Hematopoietic multipotent progenitor cell treated with erythropoietin and hydrocortisone succinate and interleukin-3 and kit ligand, for 4 days (in vitro differentiated cells): ENCODE data around the gene NGEF.
"Not testable (repeated sequence)": the region's sequence is repeated elsewhere in the genome, so short reads cannot be mapped to it uniquely, and the experiment has no call there.

Experiments
- DNase-seq: peaks from one replicate; pipeline ENCODE4 v3.0.0-alpha.2; 2015

NGEF gene

DNA sequence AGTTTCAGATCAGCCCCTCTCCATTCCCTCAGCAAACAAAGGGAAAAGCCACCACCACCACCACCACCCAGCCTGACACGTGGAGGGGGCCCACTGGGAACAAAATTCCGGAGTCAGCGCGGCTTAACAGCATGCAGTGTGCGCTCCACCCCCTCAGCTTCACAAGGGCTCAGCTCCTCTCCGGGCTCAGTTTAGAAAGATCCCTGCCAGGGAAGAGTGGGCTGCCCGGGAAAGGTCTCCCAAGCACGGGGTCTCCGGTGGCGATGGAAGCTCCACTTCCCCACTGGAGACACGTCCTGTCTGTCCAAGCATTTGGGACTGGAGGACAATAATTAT is 87.3 kb downstream of the NGEF start:
- DNase-seq: no peak

DNA sequence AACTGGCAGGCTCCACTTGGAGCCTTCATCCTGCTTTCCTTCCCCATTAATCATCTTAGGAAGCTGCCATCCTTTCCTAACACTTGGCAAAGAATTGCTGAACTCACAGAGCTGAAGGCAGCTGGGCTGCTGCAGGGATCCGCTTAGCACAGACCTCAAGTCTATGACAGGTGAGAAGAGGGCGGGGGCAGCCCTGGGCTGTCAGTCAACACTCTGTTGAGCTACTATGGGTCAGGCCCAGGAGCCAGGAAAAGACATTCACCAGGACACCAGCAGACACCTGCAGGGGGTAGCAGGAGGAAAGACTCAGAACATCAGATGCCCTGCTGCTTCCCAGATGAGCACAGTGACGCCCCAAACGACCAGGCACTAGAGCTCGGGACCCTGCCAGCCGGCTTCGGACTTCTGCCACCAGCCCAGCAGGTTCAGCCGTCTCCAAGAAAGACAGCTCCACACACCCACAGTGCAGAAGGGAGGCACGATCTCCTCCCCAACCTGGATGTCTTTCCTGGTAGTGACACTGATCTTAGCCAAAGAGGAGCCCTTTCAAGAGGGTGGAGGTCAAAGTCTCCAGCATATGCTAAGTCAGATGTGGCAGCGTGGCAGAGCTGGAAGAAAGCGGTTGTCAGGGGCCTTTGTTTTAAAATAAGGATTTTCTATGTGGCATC is 87.8 kb downstream of the NGEF start:
- no peak for DNase-seq

DNA sequence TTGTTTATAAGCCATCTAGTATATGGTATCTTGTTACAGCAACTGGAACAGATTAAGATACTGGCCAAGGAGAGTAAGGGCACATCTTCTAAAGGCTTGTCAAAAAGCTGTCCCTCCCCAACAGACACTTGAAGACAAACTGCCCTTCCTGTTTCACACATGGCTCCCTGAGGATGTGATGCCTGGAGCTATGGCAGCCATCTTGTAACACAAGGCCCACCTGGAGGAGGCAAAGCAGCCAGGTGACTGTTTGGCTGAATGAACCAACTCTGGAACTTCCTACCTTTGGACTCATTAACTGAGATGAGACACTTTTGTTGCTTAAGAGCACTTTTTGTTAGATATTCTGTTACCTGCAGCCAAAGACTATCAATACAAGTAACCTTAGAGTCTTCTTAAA is 88.6 kb downstream of the NGEF start:
- no peak for DNase-seq

DNA sequence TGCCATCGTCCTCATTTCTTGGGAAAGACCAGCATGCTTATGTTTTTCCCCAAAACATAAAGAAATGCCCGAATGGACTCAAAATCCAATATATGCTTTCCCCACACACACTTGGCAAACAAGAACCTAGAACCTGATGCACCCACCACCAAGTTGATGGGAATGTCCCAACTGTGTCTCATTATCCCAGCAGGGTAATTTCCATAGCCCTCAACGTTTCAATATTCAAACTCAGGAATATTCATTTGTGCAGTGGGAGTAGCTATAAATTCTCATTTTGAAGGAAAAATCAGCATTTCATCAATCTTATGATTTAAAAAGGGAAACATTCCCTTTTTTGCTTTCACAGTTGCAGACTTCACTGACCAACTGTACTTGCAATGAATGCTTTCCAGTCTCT is 92.3 kb downstream of the NGEF start:
- no peak for DNase-seq

DNA sequence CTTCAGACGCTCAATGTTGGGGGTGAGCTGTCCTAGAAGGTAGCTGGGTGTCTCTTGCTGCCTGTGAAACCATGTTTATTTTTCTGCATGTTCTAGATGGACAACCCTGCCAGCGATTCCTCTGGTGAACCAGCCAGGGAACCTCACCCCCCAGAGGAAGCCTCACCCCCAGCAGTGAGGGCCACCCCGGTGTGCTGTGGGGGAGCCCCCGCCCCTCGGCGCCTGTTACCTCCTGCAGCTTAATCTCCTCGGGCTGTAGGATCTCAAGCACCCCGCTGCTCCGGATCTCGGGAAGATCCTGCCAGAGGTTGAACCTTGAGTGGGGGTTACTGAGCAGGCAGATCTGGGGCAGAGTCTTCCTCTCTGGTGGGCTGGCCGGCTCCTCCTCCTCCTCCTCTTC is 93.0 kb downstream of the NGEF start:
- DNase-seq: no peak

DNA sequence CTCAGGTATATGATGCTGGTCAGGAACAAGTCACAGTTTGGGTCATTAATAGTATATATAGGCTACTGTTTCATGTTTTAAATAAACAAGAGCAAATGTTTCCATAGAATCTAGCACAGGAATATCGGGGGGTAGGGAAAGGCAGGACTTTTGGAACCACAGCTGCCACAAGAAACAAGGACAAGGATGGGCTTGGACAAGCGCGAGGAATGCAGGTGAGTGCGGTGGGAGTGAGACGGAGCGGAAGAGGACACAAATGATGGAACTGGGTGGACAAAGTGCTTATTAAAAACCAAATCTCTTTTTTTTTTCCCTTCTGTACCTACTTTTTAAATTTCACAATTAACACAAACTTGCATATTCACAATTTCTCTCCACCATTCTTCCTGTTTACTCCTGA is 93.9 kb downstream of the NGEF start:
- no peak for DNase-seq

DNA sequence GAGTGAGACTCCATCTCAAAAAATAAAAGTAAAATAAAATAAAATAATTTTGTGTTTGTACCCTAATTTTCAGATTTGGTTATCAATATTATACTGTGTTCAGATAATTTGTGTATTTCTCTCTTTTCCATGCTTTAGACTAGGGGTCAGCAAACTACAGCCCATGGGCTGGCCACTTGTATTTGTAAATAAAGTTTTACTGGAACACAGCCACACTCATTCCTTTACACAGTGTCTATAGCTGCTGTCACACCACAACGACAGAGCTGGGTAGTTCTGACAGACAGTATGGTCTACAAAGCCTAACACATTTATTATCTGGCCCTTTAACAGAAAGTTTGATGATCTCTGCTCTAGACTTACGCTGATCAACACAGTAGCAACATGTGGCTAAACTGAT is 99.2 kb downstream of the NGEF start:
- no peak for DNase-seq

DNA sequence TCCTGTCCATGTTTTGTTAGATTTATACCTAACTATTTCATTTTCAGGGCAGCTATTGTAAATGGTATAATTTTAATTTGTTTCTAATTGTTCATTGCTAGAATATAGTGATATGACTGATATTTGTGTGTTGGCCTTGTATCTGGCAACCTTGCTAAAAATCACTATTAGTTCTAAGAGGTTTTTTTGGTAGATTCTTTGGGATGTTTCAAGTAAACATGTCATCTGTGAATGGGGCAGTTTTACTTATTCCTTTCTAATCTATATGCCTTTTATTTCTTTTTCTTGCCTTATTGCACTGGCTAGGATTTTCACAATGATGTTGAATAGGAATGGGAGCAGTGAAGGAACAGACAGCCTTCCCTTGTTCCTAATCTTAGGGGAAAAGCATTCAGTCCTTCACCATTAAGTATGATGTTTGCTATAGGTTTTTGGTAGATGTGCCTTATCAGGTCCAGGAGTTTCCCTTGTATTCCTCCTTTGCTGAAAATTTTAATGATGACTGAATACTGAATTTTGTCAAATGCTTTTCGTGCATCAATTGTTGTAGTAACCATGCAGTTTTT is 101.3 kb downstream of the NGEF start:
- DNase-seq: no peak

DNA sequence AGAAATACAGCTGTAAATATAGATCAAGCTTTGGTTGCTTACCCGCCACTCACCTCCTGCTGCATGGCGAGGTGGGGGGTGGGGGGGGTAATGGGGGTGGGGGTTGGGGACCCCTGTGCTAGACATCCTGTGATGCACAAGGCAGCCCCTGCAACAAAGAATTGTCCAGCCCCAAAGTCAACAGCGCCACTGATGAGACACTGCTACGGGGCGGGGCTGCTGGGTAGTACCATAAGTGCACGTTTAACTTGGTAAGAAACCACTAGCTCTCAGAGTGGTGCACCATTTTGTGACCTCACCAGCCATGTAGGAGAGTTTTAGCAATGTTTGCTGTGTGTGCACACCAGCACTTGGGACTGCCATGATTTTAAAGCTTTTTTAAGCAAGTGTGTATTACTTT is 102.7 kb downstream of the NGEF start:
- no peak for DNase-seq

DNA sequence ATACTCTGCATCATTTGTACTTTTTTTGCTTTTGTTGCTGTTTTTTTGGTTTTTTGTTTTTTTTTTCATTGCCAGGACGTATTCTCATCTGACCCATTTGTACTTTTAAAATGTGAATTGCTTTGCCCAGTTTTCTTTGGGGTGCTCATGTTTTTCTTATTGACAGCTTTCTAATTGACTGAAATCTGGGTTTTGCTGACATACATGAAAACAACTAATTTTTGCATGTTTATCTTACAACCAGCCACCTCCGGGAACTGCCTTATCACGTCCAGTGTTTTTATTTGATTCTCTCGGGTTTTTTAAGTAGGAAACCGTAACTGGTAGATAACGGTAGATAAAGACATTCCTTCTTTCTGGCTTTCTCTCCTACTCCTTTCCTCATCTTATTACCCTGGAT is 104.4 kb downstream of the NGEF start:
- no peak for DNase-seq

DNA sequence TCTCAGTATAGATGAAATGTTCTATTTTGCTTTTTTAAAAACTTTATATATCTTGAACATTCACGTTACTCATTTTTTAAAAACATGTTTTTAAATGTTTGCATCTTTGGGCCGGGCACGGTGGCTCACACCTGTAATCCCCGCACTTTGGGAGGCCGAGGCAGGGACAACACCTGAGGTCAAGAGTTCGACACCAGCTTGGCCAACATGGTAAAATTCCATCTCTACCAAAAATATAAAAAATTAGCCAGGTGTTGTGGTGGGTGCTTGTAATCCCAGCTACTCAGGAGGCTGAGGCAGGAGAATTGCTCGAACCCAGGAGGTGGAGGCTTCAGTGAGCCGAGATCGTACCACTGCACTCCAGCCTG is 105.4 kb downstream of the NGEF start:
- DNase-seq: not testable (repeated sequence)

DNA sequence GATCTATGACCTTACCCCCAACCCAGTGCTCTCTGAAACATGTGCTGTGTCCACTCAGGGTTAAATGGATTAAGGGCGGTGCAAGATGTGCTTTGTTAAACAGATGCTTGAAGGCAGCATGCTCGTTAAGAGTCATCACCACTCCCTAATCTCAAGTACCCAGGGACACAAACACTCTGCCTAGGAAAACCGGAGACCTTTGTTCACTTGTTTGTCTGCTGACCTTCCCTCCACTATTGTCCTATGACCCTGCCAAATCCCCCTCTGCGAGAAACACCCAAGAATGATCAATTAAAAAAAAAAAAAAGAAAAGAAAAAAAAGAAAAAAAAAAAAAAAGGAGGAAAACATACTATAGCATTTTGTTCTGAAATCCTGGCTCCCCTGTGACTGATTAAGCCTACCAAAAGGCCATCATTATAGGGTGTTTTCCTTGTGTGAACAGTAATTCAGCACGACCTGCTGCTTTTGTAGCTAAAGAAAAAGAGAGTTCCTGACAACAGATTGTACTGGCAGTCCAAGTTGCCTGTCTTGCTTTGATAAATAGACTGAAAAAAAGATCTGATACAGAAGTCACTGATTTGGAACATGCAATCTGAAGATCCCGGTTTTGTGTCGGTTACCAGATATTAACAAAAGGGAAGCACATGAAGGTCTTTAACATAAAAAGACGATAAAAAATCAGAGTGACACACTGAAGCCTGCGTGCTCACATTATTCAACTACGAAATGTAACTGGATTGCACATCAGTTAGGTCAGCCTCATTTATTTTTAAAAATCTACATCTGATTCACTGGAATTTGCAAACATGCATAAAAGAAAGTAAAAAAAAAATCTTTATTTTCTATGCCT is 106.0 kb downstream of the NGEF start:
- DNase-seq: not testable (repeated sequence)

DNA sequence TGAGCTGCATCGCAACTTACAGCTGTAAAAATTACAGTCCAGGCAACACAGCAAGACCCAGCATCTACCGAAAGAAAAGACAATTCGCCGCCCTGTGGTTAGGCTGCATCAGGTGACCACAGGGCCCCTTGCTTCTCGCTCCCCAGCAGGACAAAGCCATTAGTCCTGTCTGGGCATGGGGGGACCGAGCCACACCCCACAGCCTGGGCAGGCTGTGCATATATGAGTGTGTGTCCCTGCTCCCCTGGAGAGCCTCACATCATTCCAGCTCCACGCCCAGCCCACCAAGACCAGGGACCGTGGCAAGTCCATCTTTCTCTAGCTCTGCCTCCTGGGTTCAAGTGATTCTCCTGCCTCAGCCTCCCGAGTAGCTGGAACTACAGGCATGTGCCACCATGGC is 109.1 kb downstream of the NGEF start:
- DNase-seq: no peak

DNA sequence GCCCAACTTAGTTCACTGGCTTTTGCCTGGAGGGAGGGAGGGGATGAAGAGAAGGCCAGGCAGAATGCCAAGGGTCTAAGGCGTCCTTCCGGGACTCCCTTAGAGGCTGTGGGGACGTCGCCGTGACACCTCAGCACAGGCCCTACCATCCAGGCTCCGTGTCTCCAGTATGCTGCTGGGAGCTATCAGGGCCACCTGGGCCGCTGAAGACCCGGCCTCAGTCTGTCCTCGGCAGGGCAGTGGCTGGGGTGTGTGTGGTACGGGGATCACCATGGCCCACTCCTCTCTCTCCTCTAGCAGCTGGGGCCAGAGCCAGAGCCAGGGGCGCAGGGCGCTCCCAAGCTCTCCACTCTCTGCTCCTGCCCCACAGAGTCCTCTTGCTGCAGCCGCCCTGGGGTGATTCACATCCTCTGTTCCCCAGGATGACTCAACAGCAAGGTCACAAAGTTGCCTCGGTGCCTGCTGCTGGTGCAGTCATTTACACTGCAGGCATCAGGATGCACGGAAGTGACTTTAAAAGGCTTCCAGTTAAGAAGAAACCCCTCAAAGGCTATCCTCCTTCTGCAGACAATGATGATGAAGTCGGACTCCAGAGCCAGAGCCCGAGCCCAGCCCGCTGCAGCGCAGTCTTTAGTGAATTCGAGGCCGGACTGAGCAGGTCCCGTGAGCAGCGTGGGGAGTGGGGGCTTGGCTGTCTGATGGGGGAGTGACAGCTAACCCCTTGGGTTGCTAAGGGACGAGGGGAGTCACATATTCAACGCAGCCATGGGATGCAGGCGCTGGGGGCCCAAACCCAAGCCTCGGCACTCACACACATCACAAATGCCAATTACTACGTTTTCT is 111.1 kb downstream of the NGEF start:
- no peak for DNase-seq

DNA sequence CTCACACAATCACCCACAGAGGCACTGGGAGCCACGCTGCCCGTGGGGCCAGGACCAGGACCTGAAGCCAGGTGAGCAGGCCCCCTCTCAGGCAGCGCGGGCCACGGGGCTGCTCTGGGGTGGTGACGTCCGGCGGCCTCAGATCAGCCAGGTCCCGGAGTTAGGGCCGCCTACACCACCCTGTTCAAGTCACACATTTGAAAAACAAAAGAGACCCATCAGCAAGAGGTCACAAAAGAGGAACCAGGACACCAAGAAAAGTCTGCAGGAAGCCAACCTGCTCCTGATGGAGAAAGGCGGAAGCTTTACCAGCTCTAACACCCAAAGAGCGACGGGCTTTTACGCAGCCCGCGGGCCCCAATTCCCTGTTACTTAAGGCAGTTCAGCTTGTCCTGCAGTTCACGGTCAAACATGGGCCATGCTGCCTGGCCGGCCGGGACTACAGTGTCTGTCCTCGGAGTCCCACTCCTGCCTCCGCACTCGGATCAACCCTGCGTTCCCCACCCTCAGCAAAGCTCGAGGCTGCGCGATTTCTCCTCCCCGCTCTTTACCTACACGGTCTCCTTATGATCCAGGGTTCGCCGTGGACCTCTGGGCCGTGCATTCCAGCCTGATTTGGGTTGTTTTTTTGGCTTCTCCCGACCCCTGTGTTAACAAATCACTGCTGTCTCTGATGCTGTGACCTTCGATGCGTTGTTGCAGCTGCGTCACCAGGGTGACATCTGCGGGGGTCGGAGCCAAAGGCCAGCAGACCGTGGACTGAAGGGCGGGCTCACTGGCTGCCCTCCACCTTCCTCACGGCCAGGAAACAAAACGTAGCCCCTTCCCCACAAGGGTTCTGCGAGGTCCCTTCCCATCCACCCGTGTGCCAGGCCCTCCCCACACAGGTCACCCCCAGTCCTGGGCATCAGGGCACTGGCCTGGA is 112.0 kb downstream of the NGEF start:
- peak; percentile 29 for DNase-seq

DNA sequence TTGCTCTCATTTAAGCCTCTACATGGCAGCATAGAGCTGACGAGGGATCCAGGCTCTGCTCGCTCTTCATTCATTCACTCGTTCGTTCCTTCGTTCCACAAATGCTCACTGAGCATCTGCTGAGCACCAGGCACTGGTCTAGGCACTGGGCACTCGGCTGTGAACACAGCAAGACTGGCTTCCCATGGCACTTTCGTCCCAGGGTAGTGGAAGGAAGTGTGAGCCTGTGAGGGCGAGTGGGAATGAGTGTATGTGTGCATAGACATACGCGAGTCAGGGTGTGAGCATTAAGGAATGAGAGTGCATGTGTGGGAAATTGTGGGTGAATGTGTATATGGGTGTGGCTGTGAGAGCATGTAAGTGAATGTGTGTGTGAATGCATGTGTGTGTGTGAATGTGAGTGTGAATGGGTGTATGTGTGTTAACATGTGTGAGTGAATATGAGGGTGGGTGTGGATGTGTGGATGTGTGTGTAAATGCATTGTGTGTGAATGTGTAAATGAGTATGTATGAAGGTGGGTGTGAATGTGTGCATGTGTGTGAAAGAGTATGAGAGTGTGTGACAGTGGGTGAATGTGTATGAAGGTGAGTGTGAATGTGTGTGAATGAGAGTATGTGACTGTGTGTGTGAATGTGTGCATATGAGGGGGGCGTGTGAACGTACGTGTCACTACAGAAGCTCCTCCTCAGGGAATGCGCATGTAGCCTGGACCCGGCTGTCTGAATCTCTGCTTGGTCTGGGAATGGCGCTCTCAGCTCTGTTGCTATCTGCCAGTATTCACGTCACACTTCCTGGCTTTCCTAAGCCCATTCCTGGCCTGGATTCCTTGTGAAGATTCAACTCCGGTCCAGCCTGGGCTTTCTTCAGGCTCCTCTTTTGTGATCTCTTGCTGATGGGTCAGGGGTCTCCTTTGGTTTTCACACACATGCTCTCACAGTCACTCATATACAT is 114.2 kb downstream of the NGEF start:
- DNase-seq: no peak

DNA sequence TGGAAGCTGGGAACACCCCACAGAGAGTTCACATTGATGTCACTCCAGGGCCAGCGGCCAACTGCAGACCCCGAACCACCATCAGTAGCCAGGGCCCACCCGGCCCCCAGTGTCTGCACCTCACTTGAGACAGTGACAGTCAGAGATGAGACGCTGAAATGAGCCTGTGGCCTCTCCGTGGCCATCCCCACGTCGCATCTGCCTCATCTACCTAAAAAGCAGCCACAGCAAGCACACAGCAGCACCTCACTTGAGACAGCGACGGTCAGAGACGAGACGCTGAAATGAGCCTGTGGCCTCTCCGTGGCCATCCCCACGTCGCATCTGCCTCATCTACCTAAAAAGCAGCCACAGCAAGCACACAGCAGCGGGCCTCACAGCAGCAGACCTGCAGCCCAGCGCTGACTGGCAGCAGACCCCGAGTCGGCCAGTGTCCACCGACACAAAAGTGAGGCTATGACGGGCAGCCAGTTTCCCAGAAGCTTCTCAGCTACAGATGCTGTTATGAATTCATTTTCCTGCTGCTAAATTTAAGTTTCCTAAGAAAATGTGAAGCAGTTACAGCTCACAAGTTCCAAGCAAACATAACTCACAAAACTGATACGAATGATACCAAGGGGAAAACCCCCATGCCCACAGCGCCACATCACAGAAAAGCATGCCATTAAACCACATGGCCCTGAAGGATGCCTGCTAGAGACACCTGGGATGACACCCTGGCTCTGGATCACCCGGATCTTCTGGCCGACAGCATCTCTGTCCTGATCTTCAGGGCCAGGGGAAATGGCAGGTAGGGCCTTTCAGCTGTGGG is 115.3 kb downstream of the NGEF start:
- no peak for DNase-seq

DNA sequence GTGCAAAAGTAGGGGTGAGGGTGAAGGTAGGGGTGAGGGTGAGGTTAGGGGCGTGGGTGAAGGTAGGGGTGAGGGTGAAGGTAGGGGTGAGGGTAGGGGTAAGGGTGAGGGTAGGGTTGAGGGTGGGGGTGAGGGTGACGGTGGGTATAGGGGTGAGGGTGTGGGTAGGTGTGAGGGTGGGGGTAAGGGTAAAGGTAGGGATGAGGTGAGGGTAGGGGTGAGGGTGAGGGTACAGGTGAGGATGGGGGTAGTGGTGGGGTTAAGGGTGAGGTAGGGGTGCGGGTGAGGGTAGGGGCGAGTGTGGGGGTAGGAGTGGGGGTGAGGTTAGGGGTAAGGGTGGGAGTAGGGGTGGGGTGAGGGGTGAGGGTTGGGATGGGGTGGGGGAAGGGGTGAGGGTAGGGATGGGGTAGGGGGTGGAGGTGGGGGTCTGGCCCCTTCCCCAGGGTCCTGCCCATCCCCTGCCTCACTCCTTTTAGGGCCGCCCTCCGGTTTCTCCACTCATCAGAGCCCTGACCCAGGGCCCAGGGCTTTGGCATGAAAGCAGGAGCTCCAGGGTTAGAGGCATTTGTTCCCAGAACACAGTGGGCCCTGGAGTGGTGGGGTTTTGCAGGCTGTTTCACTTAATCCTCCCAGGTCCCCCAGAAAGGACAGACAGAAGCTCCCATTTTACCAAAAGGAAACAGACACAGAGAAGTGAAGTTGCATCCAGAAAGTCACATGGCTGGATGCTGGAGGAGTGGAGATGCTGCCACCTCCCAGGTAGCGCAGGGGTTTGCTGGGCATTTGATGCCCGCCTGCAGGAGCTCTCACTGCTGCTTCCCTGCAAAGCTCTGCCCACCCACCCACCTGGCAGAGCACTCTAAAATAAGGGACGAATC is 116.1 kb downstream of the NGEF start:
- DNase-seq: no peak

DNA sequence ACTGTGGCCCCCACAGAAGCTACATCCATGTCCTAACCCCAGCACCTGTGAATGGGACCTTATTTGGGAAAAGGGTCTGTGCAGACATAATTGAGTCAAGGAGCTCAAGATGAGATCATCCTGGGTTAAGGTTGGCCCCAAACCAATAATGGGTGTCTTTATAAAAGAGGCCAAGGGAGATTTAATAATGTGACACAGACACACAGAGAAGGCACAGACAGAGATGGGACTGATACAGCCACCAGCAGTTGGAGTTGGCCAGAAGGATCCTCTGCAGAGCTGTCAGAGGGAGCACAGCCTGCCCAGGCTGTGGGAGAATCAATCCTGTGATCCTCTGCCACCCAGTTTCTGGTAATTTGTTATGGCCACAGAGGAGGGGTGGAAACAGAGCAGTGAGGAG is 116.9 kb downstream of the NGEF start:
- DNase-seq: no peak
